Upper lobe of right lung (tissue), 1 donor: ENCODE data around the gene PRPF6. TPM values are rescaled to one million over a fixed set of nuclear protein-coding genes. Genes with fewer than 3 reads are reported as not detected.
A peak's percentile ranks its signal among the peaks of the same experiment; 100 is the strongest.

ENCODE experiments used
- ATAC-seq: fragments of 200-7000 bp; cut with Tn5 transposase; one replicate; pipeline ENCODE4 v1.9.1; 2020; ENCODE audit warnings: mild to moderate bottlenecking, moderate library complexity
- DNase-seq: peaks from one replicate; pipeline ENCODE4 v3.0.0-alpha.2; 2020
- H3K27ac ChIP-seq: fragments of 200-600 bp; one replicate; pipeline ENCODE4 v1.8.0; 2022
- H3K27me3 ChIP-seq: fragments of 200-600 bp; one replicate; pipeline ENCODE4 v1.8.0; 2022; ENCODE audit warnings: mild to moderate bottlenecking
- H3K36me3 ChIP-seq: fragments of 200-600 bp; one replicate; pipeline ENCODE4 v1.8.0; 2022
- H3K4me1 ChIP-seq: fragments of 200-600 bp; one replicate; pipeline ENCODE4 v1.8.0; 2022
- H3K4me3 ChIP-seq: fragments of 200-600 bp; one replicate; pipeline ENCODE4 v1.8.0; 2022; ENCODE audit warnings: mild to moderate bottlenecking
- H3K9me3 ChIP-seq: fragments of 200-600 bp; one replicate; pipeline ENCODE4 v1.8.0; 2022
- CTCF ChIP-seq: fragments of 200-600 bp; IDR thresholded peaks from one replicate; pipeline ENCODE4 v1.8.0; 2022; ENCODE audit warnings: antibody characterized with exemption
- intact Hi-C: fragments of 100-400 bp; cut with DNase I; formaldehyde crosslinking; loops from one replicate; pipeline ENCODE4 v1.11.0; 2022
- total RNA-seq: library from RNA; stranded (reverse); fragmentation: NEBNext Ultra II Directional; extraction: Animal tissue kit (Norgen Biotek cat#: 25700); gene quantifications from one replicate; pipeline ENCODE4 v1.2.1, GENCODE V29; 2021
- donor health status: DM: no; HTN: yes; CAD: no; lungs with severe emphysema.

PRPF6 gene
- total RNA-seq, 1 donor from 2014 or later: 58.9 TPM

DNA sequence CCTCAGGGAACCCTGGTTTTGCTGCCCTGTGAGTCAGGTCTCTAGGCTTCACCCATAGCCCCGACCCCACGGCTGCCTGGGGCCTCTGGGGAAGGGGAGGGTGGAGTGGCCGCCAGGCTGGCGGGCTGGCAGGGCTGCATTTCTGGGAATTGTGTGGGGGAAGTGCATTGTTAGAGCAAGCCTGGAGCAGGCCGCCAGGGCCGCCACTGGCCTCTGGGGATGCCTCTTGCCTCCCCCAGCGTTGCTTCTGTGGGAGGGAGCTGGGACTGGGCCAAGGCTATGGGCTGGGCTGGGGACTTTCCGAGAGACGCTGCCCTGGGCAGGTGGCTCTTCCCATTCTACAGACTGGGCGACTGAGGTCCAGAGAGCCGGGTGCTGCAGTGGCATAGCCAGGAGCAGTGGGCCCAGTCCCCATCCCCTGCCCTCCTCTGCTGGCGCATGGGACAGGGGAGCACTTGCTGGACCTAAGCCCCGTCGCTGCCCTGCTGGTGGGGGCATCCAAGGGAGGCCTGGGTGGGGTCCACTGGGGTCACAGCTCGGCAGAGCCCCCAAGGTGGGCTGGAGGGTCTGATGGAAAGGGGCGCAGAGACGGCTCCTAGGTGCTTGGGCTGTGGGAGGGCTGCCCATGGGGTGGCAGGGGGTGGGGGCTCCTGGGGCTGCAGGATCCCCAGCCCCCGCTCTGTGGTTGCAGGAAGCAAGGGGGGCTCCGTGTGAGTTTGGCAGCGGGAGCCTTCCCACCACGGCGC lies 75.1 kb downstream of the PRPF6 start:
- H3K4me1 ChIP-seq: peaks cover 14% of the 10 kb centered on the region
- DNase-seq (no peak), ATAC-seq (peak; percentile 5)
- H3K4me3 ChIP-seq: peak overlapping the region; percentile 32
- H3K27ac ChIP-seq: peak overlapping the region; percentile 75
- H3K27me3 ChIP-seq: peaks cover 19% of the 10 kb centered on the region
- intact Hi-C loops: no loop called here
- H3K36me3 ChIP-seq: no peaks in the 10 kb centered on the region
- H3K9me3 ChIP-seq: no peaks in the 10 kb centered on the region
- TF ChIP-seq CTCF: no peak

GRCh38 chr20:64056639-64056888 lies 75.6 kb downstream of the PRPF6 start:
- intact Hi-C loops: no loop called here
- peaks cover 14% of the 10 kb centered on the region for H3K4me1 ChIP-seq
- no peak for ATAC-seq
- H3K36me3 ChIP-seq: no peaks in the 10 kb centered on the region
- H3K27ac ChIP-seq: peak overlapping the region; percentile 52
- no peak for DNase-seq
- H3K9me3 ChIP-seq: no peaks in the 10 kb centered on the region
- no peak for TF ChIP-seq CTCF
- peak overlapping the region; percentile 32 for H3K4me3 ChIP-seq
- peaks cover 15% of the 10 kb centered on the region for H3K27me3 ChIP-seq

- H3K4me3 ChIP-seq: peak overlapping the region; percentile 32
- H3K27ac ChIP-seq: peak overlapping the region; percentile 52
- ATAC-seq (no peak), DNase-seq (no peak)
- no peaks in the 10 kb centered on the region for H3K36me3 ChIP-seq
- intact Hi-C loops: no loop called here
- no peak for TF ChIP-seq CTCF
- H3K9me3 ChIP-seq: no peaks in the 10 kb centered on the region
- peaks cover 14% of the 10 kb centered on the region for H3K4me1 ChIP-seq
- H3K27me3 ChIP-seq: peaks cover 10% of the 10 kb centered on the region
Measured at GRCh38 chr20:64056889-64057627, 76.1 kb downstream of the PRPF6 start.

DNA sequence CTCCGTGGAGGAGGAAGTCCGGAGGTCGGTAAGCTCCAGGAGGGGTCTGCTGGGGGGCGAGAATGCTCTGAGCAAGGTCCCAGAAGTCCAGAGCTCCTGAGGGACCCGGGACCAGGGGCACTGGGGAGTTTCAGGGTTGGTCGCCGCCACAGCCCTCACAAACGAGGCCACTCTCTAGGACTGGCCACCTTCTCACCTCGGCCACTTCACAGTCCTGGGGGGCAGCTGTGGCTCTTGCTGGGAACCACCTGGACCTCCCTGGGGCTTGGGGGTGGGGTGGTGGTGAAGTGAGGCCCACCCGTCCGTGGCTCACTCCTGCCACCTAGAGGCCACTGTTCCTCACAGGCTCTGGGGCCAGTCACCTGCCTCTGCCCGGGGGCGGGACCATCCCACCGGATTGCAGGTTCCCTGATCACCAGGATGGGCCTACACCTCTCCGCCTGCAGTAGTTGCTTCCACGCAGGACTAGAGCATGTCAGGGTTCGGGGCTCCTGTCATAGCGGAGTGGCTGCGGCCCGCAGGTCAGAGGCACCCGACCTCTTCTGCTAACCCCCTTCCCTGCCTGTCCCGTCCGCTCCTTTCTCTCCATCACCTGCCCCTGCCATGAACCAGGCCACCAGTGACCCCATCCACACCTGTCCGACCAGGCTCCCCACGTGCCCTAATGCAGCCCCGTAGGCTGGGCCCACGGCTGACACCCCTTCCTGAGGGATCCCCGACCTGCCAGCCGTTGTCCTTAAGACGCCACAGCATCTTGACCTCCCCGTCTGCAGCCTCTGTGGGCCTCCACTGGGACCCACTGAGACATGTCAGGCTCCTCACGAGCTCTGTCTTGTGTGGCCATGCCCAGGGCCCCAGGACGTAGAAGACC lies 76.9 kb downstream of the PRPF6 start:
- peaks cover 3% of the 10 kb centered on the region for H3K27me3 ChIP-seq
- intact Hi-C loops: no loop called here
- H3K4me1 ChIP-seq: peaks cover 14% of the 10 kb centered on the region
- no peaks in the 10 kb centered on the region for H3K9me3 ChIP-seq
- DNase-seq: peak; percentile 87
- no peaks in the 10 kb centered on the region for H3K36me3 ChIP-seq
- peak overlapping the region; percentile 52 for H3K27ac ChIP-seq
- peak overlapping the region; percentile 32 for H3K4me3 ChIP-seq
- TF ChIP-seq CTCF: peak; percentile 85
- peak; percentile 74 for ATAC-seq

DNA sequence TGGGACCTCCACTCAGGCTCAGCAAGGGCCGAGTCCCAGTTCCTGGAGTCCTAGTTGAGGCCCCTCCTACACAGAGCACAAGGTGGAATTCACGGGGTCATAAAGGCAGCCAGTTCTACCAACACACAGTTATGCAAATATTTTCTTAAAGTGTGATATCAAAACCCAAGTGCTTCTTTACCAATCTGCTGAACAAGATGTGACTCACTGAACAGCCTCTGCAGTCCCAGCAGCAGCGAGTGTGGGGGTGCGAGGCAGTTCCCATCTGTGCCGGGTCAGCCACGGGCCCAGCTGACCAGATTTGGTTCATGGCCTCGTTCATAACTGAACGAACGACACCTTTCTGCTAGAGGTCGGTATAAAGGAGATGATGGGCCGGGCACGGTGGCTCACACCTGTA lies 77.6 kb downstream of the PRPF6 start:
- Histone ChIP-seq H3K27me3 (no peaks in the 10 kb centered on the region), H3K36me3 (no peaks in the 10 kb centered on the region), H3K27ac (no peak overlapping the region), H3K9me3 (no peaks in the 10 kb centered on the region), H3K4me3 (no peak overlapping the region), H3K4me1 (peaks cover 14% of the 10 kb centered on the region)
- ATAC-seq (no peak), DNase-seq (no peak)
- no peak for TF ChIP-seq CTCF
- intact Hi-C loops: no loop called here
